ENCODE data around the gene TPT1. TPM values are rescaled to one million over a fixed set of nuclear protein-coding genes. Genes with fewer than 3 reads are reported as not detected.
"Not testable (repeated sequence)": the region's sequence is repeated elsewhere in the genome, so short reads cannot be mapped to it uniquely, and the experiment has no call there.

Gene TPT1
- total and polyA plus RNA-seq, 9 donors: 6,059 to 9,795 (median 8,116) TPM

DNA sequence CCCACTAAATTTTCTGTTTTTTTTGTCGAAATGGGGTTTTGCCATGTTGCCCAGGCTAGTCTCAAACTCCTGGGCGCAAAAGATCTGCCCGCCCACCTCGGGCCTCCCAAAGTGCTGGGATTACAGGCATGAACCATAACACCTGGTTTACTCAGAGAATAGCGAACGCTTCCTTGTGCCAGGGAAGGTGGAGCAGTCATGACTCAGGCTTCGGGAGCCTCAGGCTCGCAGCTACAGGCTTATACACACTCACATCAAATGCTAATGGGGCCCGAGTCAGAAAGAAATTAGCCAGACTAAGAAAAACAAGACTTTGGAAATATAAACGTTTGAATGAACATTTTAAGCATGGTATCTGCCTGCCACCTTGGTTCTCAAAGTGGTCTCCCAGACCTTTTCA is 11.0 kb upstream of the TPT1 start:
- Histone ChIP-seq H3K4me3 (ENCODE audit: low read length) (no peak overlapping the region), H3K4me1 (ENCODE audit: control insufficient read depth, insufficient read depth, low read length) (no peaks in the 10 kb centered on the region), H3K9me3 (replicated peaks; ENCODE audit: control insufficient read depth, low read depth, low read length) (no peaks in the 10 kb centered on the region), H3K27me3 (ENCODE audit: control insufficient read depth, insufficient read depth, low read length) (no peaks in the 10 kb centered on the region), H3K27ac (ENCODE audit: low read length) (no peak overlapping the region), H3K36me3 (ENCODE audit: control insufficient read depth, insufficient read depth, low read length) (peaks cover 63% of the 10 kb centered on the region)
- 87% methylated on average over 7 of the region's 10 CpGs for WGBS (ENCODE audit: insufficient coverage)
- DNase-seq: no peak

DNA sequence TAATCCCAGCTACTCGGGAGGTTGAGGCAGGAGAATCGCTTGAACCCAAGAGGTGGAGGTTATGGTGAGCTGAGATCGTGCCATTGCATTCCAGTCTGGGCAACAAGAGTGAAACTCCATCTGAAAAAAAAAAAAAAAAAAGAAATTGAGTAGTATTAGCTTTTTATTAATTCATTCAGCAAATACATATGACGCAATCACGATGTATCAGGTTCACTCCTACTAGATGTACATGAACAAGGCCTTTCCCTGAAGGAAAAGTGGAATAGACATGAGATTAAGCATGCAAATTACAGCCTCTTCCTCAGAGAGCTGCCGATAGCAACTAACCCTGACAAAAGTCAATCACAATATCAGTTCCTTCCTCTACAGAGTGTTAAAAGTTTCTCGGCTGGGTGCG is 9.2 kb upstream of the TPT1 start:
- Histone ChIP-seq H3K36me3 (ENCODE audit: control insufficient read depth, insufficient read depth, low read length) (peaks cover 62% of the 10 kb centered on the region), H3K4me1 (ENCODE audit: control insufficient read depth, insufficient read depth, low read length) (no peaks in the 10 kb centered on the region), H3K4me3 (ENCODE audit: low read length) (no peak overlapping the region), H3K27ac (ENCODE audit: low read length) (no peak overlapping the region), H3K9me3 (replicated peaks; ENCODE audit: control insufficient read depth, low read depth, low read length) (no peaks in the 10 kb centered on the region), H3K27me3 (ENCODE audit: control insufficient read depth, insufficient read depth, low read length) (no peaks in the 10 kb centered on the region)
- WGBS (ENCODE audit: insufficient coverage): no CpG with 5 or more reads among the region's 8 CpGs
- DNase-seq: no peak

DNA sequence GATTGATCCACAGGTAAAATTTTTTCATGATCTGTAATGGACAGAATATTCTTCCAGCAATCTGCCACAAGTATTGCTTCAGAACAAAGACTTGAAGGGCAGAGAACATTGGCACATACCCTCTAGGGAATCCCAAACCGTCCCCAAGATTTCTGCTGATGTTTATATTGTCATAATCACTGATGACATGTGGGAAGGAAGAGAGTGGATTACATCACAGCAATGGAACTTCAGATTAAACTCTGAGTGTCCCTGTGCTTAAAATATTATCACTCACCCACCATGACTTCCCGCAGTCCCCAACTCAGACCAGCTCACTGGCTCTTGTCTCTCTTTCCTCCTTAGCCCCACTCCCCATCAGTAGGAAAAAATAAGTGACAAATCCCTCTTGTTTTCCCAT is 8.5 kb upstream of the TPT1 start:
- Histone ChIP-seq H3K27ac (ENCODE audit: low read length) (no peak overlapping the region), H3K27me3 (ENCODE audit: control insufficient read depth, insufficient read depth, low read length) (no peaks in the 10 kb centered on the region), H3K4me1 (ENCODE audit: control insufficient read depth, insufficient read depth, low read length) (no peaks in the 10 kb centered on the region), H3K4me3 (ENCODE audit: low read length) (no peak overlapping the region), H3K9me3 (replicated peaks; ENCODE audit: control insufficient read depth, low read depth, low read length) (no peaks in the 10 kb centered on the region), H3K36me3 (ENCODE audit: control insufficient read depth, insufficient read depth, low read length) (peaks cover 63% of the 10 kb centered on the region)
- no peak for DNase-seq
- WGBS (ENCODE audit: insufficient coverage): 100% methylated on average over 1 of the region's 2 CpGs

DNA sequence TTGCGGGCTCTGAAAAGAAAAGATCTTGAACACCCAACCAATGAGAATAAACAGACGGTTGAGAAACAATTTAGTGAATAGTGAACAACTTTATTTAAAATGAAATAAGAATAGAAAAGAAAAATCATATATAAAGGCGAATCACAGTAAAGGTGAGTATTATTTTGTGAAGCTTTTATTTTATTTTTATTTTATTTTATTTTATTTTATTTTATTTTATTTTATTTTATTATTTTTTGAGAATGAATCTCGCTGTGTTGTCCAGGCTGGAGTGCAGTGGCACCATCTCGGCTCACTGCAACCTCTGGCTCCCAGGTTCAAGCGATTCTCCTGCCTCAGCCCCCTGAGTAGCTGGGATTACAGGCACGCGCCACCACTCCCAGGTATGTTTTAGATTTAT is 3.1 kb upstream of the TPT1 start:
- H3K27me3 ChIP-seq (ENCODE audit: control insufficient read depth, insufficient read depth, low read length); H3K27ac ChIP-seq (ENCODE audit: low read length); H3K9me3 ChIP-seq (replicated peaks; ENCODE audit: control insufficient read depth, low read depth, low read length); DNase-seq; H3K4me3 ChIP-seq (ENCODE audit: low read length); H3K4me1 ChIP-seq (ENCODE audit: control insufficient read depth, insufficient read depth, low read length): not testable (repeated sequence)
- WGBS (ENCODE audit: insufficient coverage): no CpG with 5 or more reads among the region's 8 CpGs
- peaks cover 41% of the 10 kb centered on the region for H3K36me3 ChIP-seq (ENCODE audit: control insufficient read depth, insufficient read depth, low read length)

DNA sequence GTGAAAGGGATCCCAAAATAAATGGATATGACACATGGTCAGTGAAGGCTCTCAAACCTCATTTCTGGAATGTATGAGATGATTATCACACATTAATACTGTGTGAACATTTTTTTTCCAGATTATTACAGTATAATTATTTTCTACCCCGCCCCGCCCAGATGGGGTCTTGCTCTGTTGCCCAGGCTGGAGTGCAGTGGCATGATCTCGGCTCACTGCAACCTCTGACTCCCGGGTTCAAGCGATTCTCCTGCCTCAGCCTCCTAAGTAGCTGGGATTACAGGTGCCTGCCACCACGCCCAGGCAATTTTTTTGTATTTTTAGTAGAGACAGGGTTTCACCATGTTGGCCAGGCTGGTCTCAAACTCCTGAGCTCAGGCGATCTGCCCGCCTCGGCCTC is 2.1 kb upstream of the TPT1 start:
- H3K9me3 ChIP-seq (replicated peaks; ENCODE audit: control insufficient read depth, low read depth, low read length); H3K27me3 ChIP-seq (ENCODE audit: control insufficient read depth, insufficient read depth, low read length); H3K4me3 ChIP-seq (ENCODE audit: low read length); DNase-seq; H3K4me1 ChIP-seq (ENCODE audit: control insufficient read depth, insufficient read depth, low read length); H3K27ac ChIP-seq (ENCODE audit: low read length): not testable (repeated sequence)
- H3K36me3 ChIP-seq (ENCODE audit: control insufficient read depth, insufficient read depth, low read length): peaks cover 45% of the 10 kb centered on the region
- 97% methylated on average over 6 of the region's 9 CpGs for WGBS (ENCODE audit: insufficient coverage)

DNA sequence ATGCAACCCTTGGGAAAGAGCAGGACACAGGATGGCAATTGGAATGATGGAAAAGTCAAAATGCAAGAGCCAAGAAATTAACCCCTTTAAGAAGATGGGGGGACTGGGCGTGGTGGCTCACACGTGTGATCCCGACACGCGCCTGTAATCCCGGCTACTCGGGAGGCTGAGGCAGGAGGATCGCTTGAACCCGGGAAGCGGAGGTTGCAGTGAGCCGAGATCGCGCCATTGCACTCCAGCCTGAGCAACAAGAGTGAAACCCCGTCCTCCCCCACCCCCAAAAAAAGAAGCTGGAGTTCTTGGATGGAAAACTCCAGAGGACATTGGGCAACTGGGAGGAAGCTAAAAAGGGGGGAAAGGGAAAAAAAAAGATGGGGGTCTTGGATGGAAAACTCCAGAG is 1.7 kb upstream of the TPT1 start:
- 93% methylated on average over 6 of the region's 14 CpGs for WGBS (ENCODE audit: insufficient coverage)
- not testable (repeated sequence) for H3K4me1 ChIP-seq (ENCODE audit: control insufficient read depth, insufficient read depth, low read length); DNase-seq; H3K9me3 ChIP-seq (replicated peaks; ENCODE audit: control insufficient read depth, low read depth, low read length); H3K27me3 ChIP-seq (ENCODE audit: control insufficient read depth, insufficient read depth, low read length); H3K27ac ChIP-seq (ENCODE audit: low read length); H3K4me3 ChIP-seq (ENCODE audit: low read length)
- peaks cover 45% of the 10 kb centered on the region for H3K36me3 ChIP-seq (ENCODE audit: control insufficient read depth, insufficient read depth, low read length)

DNA sequence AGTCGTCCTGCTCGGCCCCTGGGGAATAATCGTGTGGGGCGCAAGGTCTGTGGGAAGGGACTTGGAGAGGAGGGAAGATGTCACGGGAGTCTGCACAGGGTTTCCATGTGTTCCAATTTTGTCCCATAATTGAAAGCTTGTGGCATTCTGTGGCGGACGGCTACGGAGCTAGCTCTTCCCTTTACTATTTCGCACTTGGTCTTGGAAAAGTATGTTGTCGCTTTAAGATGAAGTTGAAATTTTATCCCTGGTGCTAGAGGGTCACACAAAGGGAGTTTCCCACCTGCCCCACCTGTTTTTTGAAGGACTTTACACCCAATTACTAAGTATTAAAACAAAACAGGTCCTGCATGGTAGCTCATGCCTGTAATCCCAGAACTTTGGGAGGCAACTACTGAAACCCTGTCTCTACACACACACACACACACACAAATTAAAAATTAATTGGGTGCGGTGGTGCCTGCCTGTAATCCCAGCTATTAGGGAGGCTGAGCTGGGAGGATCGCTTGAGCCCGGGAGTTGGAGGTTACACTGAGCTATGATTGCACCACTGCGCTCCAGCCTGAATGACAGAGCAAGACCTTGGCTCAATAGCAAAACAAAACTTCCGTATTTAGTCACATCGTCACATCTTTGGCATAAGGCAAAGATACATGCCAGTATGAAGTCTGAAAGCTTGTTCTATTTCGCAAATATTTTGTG is 967 bp upstream of the TPT1 start:
- no peaks in the 10 kb centered on the region for H3K9me3 ChIP-seq (replicated peaks; ENCODE audit: control insufficient read depth, low read depth, low read length)
- peak overlapping the region; percentile 89 for H3K4me3 ChIP-seq (ENCODE audit: low read length)
- DNase-seq: peak; percentile 54
- H3K27me3 ChIP-seq (ENCODE audit: control insufficient read depth, insufficient read depth, low read length): no peaks in the 10 kb centered on the region
- peaks cover 46% of the 10 kb centered on the region for H3K36me3 ChIP-seq (ENCODE audit: control insufficient read depth, insufficient read depth, low read length)
- peak overlapping the region; percentile 97 for H3K27ac ChIP-seq (ENCODE audit: low read length)
- WGBS (ENCODE audit: insufficient coverage): 29% methylated on average over 11 of the region's 17 CpGs
- peaks cover 10% of the 10 kb centered on the region for H3K4me1 ChIP-seq (ENCODE audit: control insufficient read depth, insufficient read depth, low read length)

DNA sequence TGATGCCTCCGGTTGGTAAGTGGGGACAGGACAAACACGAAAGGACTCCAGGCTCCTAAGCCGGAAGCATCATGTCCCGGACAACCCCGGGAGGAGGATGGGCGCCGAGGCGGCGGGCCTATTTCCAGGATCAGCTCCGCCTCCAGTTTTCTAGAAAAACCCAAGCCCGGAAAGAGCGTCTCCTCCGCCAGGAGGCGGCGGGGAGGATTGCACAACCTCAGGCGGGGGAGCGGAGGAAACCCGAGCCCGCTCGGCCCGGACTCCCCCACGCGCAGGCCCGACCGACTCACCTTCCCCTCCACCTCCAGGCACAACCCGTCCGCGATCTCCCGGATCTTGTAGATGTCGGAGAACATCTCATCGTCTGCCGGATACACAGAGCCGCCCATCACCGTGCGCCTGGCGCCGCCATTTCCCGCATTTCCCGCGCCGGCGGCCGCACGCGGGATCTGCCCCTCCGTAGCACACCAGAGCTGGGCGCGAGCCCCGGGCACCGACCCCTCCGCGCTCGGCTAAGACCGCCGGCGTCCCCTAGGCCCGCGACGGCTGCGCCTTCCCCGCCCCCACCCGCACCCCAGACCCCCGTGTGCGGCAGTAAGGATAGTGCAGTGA is 455 bp downstream of the TPT1 start:
- peak overlapping the region; percentile 99 for H3K27ac ChIP-seq (ENCODE audit: low read length)
- peak overlapping the region; percentile 87 for H3K4me3 ChIP-seq (ENCODE audit: low read length)
- H3K4me1 ChIP-seq (ENCODE audit: control insufficient read depth, insufficient read depth, low read length): peaks cover 10% of the 10 kb centered on the region
- peaks cover 52% of the 10 kb centered on the region for H3K36me3 ChIP-seq (ENCODE audit: control insufficient read depth, insufficient read depth, low read length)
- no peaks in the 10 kb centered on the region for H3K27me3 ChIP-seq (ENCODE audit: control insufficient read depth, insufficient read depth, low read length)
- peak; percentile 97 for DNase-seq
- under 1% methylated on average over 50 of the region's 64 CpGs for WGBS (ENCODE audit: insufficient coverage)
- no peaks in the 10 kb centered on the region for H3K9me3 ChIP-seq (replicated peaks; ENCODE audit: control insufficient read depth, low read depth, low read length)

DNA sequence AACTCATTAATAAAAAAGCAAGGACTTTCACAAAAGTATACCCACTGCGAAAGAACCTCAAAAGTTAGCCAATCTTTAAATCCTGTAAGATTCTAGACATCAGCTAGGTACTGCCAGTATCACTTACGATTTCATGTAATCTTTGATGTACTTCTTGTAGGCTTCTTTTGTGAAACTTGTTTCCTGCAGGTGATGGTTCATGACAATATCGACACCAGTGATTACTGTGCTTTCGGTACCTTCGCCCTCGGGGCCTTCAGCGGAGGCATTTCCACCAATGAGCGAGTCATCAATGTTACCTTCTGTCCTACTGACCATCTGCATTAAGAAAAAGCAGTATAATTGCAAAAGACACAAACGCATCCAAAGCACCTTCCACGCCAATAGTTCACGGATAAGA is 1.1 kb downstream of the TPT1 start:
- Histone ChIP-seq H3K9me3 (replicated peaks; ENCODE audit: control insufficient read depth, low read depth, low read length) (no peaks in the 10 kb centered on the region), H3K27ac (ENCODE audit: low read length) (peak overlapping the region; percentile 99), H3K36me3 (ENCODE audit: control insufficient read depth, insufficient read depth, low read length) (peaks cover 51% of the 10 kb centered on the region), H3K4me3 (ENCODE audit: low read length) (peak overlapping the region; percentile 87), H3K4me1 (ENCODE audit: control insufficient read depth, insufficient read depth, low read length) (peaks cover 12% of the 10 kb centered on the region), H3K27me3 (ENCODE audit: control insufficient read depth, insufficient read depth, low read length) (no peaks in the 10 kb centered on the region)
- DNase-seq: no peak
- 5% methylated on average over 4 of the region's 11 CpGs for WGBS (ENCODE audit: insufficient coverage)

DNA sequence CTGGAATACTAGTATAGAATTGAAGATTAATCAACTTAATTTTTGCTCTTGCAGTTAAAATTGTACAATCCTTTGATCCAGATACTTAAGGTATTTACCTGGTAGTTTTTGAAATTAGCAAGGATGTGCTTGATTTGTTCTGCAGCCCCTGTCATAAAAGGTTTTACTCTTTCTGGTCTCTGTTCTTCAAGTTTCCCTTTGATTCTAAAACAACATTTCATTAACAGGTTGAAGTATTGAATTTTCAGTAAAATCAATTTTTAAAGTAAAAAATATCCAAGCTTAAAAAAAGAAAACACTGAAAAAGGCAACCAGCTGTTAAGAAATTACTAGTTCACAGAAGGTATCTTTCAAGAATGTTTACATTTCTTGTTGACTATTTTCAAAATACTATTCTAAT is 1.6 kb downstream of the TPT1 start:
- H3K9me3 ChIP-seq (replicated peaks; ENCODE audit: control insufficient read depth, low read depth, low read length): no peaks in the 10 kb centered on the region
- peaks cover 12% of the 10 kb centered on the region for H3K4me1 ChIP-seq (ENCODE audit: control insufficient read depth, insufficient read depth, low read length)
- H3K27ac ChIP-seq (ENCODE audit: low read length): no peak overlapping the region
- H3K36me3 ChIP-seq (ENCODE audit: control insufficient read depth, insufficient read depth, low read length): peaks cover 52% of the 10 kb centered on the region
- no peak for DNase-seq
- no peaks in the 10 kb centered on the region for H3K27me3 ChIP-seq (ENCODE audit: control insufficient read depth, insufficient read depth, low read length)
- H3K4me3 ChIP-seq (ENCODE audit: low read length): peak overlapping the region; percentile 87

Data from muscle of leg (tissue), 11 donors.